GM12892 (cell line): Measurements from ENCODE around the gene AAMP. TPM values are rescaled to one million over a fixed set of nuclear protein-coding genes. Genes with fewer than 3 reads are reported as not detected.
"Not testable (repeated sequence)": the region's sequence is repeated elsewhere in the genome, so short reads cannot be mapped to it uniquely, and the experiment has no call there.

Experiments used
- DNase-seq: peaks from one replicate; pipeline ENCODE4 v3.0.0; 2011; ENCODE audit not compliant: insufficient read length
- FAIRE-seq: peaks from 2 replicates; lab custom pipeline; 2011; peaks lifted over from hg19 to GRCh38; lab: Jason Lieb, UNC
- POLR2A ChIP-seq: IDR thresholded peaks from 2 replicates; pipeline ENCODE4 v1.6.1; 2011; ENCODE audit warnings: low read depth, low read length, control low read depth
- POLR2AphosphoS5 ChIP-seq: IDR thresholded peaks from 2 replicates; pipeline ENCODE4 v1.6.1; 2011; ENCODE audit warnings: low read depth, low read length, control low read depth
- TAF1 ChIP-seq: IDR thresholded peaks from 2 replicates; pipeline ENCODE4 v1.6.1; 2011; ENCODE audit warnings: low read depth, mild to moderate bottlenecking, control low read depth, low read length, borderline replicate concordance
- polyA plus RNA-seq: library from polyadenylated mRNA; unstranded; fragments of >200 nt; gene quantifications from one replicate; pipeline ENCODE4 v1.2.1, GENCODE V29; 2012; ENCODE audit warnings: missing spikeins, inconsistent platforms; ENCODE audit not compliant: missing spikeins

AAMP gene
- 57.6 TPM for polyA plus RNA-seq

- FAIRE-seq (peak; percentile 99), DNase-seq (peak; percentile 99)
- TF ChIP-seq TAF1, result peak; percentile 76; the same call in 1 of the 2 replicates
- peak; percentile 77 for TF ChIP-seq POLR2AphosphoS5
- TF ChIP-seq POLR2A, result peak; percentile 81
Measured at GRCh38 chr2:218269900-218270720, at the start of gene AAMP, which contains the start of gene PNKD. TSS of gene AAMP (minus strand) at chr2:218270137. CDS start at chr2:218270086, 51 bp downstream. TSS of gene PNKD (plus strand) at chr2:218270519. CDS start at chr2:218270536, 17 bp downstream.

GRCh38 chr2:218318241-218318640 is 48.3 kb upstream of the AAMP start:
- FAIRE-seq, result no peak
- TF ChIP-seq TAF1 (no peak), POLR2AphosphoS5 (no peak), POLR2A (no peak)
- no peak for DNase-seq

- FAIRE-seq, result no peak
- TF ChIP-seq POLR2AphosphoS5 (no peak), TAF1 (no peak), POLR2A (no peak)
- no peak for DNase-seq
Measured at GRCh38 chr2:218317835-218318234, 47.9 kb upstream of the AAMP start.

GRCh38 chr2:218317303-218317630 is 47.3 kb upstream of the AAMP start:
- TF ChIP-seq POLR2A (no peak), POLR2AphosphoS5 (no peak), TAF1 (no peak)
- FAIRE-seq, result no peak
- no peak for DNase-seq

GRCh38 chr2:218315397-218315796 is 45.5 kb upstream of the AAMP start:
- TF ChIP-seq TAF1 (no peak), POLR2A (no peak), POLR2AphosphoS5 (no peak)
- DNase-seq, result no peak
- no peak for FAIRE-seq

- not testable (repeated sequence) for FAIRE-seq, DNase-seq
Measured at GRCh38 chr2:218314764-218315163, 44.8 kb upstream of the AAMP start.

GRCh38 chr2:218313356-218313755 is 43.4 kb upstream of the AAMP start:
- FAIRE-seq (no peak), DNase-seq (no peak)
- TF ChIP-seq TAF1 (no peak), POLR2AphosphoS5 (no peak), POLR2A (no peak)

GRCh38 chr2:218312267-218312756 is 42.4 kb upstream of the AAMP start:
- DNase-seq (no peak), FAIRE-seq (no peak)
- TF ChIP-seq TAF1 (no peak), POLR2A (no peak), POLR2AphosphoS5 (no peak)

GRCh38 chr2:218311541-218312266 is 41.8 kb upstream of the AAMP start:
- not testable (repeated sequence) for DNase-seq, FAIRE-seq

- DNase-seq (no peak), FAIRE-seq (no peak)
- TF ChIP-seq TAF1 (no peak), POLR2AphosphoS5 (no peak), POLR2A (no peak)
Measured at GRCh38 chr2:218310853-218311540, 41.1 kb upstream of the AAMP start.

- no peak for TF ChIP-seq POLR2AphosphoS5
- TF ChIP-seq POLR2A, result no peak
- TF ChIP-seq TAF1, result no peak
- no peak for DNase-seq
- no peak for FAIRE-seq
Measured at GRCh38 chr2:218307415-218308090, 37.6 kb upstream of the AAMP start.
